ENCODE results near the gene PTPRM.

- TF ChIP-seq CTCF (IDR thresholded peaks at IDR 0.05) (no peak), EP300 (IDR thresholded peaks at IDR 0.05; ENCODE audit: low read depth) (no peak), POLR2A (IDR thresholded peaks at IDR 0.05) (no peak), POLR2AphosphoS5 (IDR thresholded peaks at IDR 0.05) (no peak)
Measured at GRCh38 chr18:8041526-8042111, 474.5 kb downstream of the PTPRM start.
